Transverse colon (tissue), 4 donors: ENCODE data around the gene NOC4L. TPM values are rescaled to one million over a fixed set of nuclear protein-coding genes. Genes with fewer than 3 reads are reported as not detected.
"Not testable (repeated sequence)": the region's sequence is repeated elsewhere in the genome, so short reads cannot be mapped to it uniquely, and the experiment has no call there.

Source experiments
- DNase-seq: peaks from one replicate; pipeline ENCODE4 v3.0.0-alpha.2; 2019
- H3K27ac ChIP-seq, 4 donors: fragments of 200-600 bp; sonication (generic); 2 replicates each; pipeline ENCODE4 v1.5.1; 2016 to 2018; ENCODE audit warnings: inconsistent platforms in 4 of 4
- H3K27me3 ChIP-seq: fragments of 200-600 bp; sonication (generic); 2 replicates; pipeline ENCODE4 v1.5.1; 2017; ENCODE audit warnings: inconsistent platforms
- H3K36me3 ChIP-seq, 4 donors: fragments of 200-600 bp; sonication (generic); 2 replicates each; pipeline ENCODE4 v1.5.1; 2017 to 2019; ENCODE audit warnings: inconsistent platforms in 4 of 4
- H3K4me1 ChIP-seq, 4 donors: fragments of 200-600 bp; sonication (generic); 2 replicates each; pipeline ENCODE4 v1.5.1; 2017 to 2020; ENCODE audit warnings: inconsistent platforms in 4 of 4
- H3K4me3 ChIP-seq, 4 donors: fragments of 200-600 bp; sonication (generic); 1 replicate in 1 of 4; 2 replicates in 3 of 4; pipeline versions ENCODE4 v1.5.1 to v1.6.1; 2017 to 2019; ENCODE audit warnings: inconsistent platforms in 4 of 4
- H3K9me3 ChIP-seq, 2 donors: fragments of 200-600 bp; sonication (generic); 2 replicates each; pipeline ENCODE4 v1.5.1; 2017 to 2019; ENCODE audit warnings: inconsistent platforms in 2 of 2
- EP300 ChIP-seq: sonication (generic); formaldehyde crosslinking; IDR thresholded peaks from one replicate; pipeline ENCODE4 v1.6.1; 2017; ENCODE audit warnings: antibody characterized with exemption, low read depth
- POLR2A ChIP-seq: fragments of 450-650 bp; IDR thresholded peaks from one replicate; pipeline ENCODE4 v1.6.1; 2016; ENCODE audit warnings: antibody characterized with exemption, mild to moderate bottlenecking, moderate library complexity
- POLR2AphosphoS5 ChIP-seq, 3 donors: sonication (generic); formaldehyde crosslinking; IDR thresholded peaks; one replicate each; pipeline ENCODE4 v1.6.1; 2016; ENCODE audit warnings: antibody characterized with exemption in 3 of 3
- WGBS, 2 donors: methylation state at CpG; one replicate each; pipeline ENCODE4 v1.1.5; 2018; ENCODE audit warnings: low coverage in 1 of 2; 5-methylcytosine and 5-hydroxymethylcytosine counted together
- in situ Hi-C, 4 donors: fragments of 200-750 bp; cut with MboI; loops; one replicate each; pipeline versions ENCODE4 v1.15.0 to v1.15.1; 2017; ENCODE audit warnings: low sequenced_read_pairs in 3 of 4, low pct_ligation_motif_present in 1 of 4, low pct_unique_long_range_greater_than_20kb in 1 of 4
- intact Hi-C: fragments of 100-400 bp; cut with DNase I; formaldehyde crosslinking; loops from one replicate; pipeline ENCODE4 v1.15.1; 2023; ENCODE audit warnings: low total_unique reads
- total RNA-seq, 4 donors: library from RNA; depleted of rRNA; stranded (reverse); fragments of >200 nt; gene quantifications; one replicate each; pipeline ENCODE4 v1.1.0, GENCODE V29; 2016
- TF ChIP-seq, protein P1 (sequence below), 5 experiments: fragments of 200-600 bp in 3 of 5; fragments of 450-650 bp in 2 of 5; sonication (generic) in 3 of 5; IDR thresholded peaks; 1 replicate in 2 of 5; 2 replicates in 3 of 5; pipeline ENCODE4 v1.5.1; 2016 to 2017; ENCODE audit warnings: antibody characterized with exemption in 5 of 5, inconsistent platforms in 3 of 5, mild to moderate bottlenecking in 2 of 5, moderate library complexity in 1 of 5

Gene NOC4L
- total RNA-seq, 4 donors from 2014 or later = 5.2 to 12.6 (median 9.9) TPM

DNA sequence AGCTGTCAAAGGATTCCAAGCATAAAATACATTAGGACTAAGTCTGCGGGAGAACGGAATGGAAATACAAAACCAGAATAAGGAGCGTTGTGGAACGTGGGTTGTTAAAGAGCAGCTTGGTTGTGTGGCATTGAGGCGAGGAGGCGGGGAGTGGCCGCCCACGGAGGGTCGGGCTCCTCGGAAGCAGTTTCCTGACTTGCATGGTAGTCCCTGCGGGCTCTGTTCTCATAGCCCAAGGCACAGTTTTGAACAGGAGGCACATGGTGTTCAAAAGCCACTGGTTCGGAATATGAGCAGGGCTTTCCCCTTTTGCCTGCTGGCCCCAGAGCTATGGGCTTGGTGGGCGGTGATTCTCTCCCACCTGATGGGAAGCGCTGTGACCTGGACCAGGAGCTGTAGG, 12.3 kb upstream of the NOC4L start:
- H3K27me3 ChIP-seq = no peaks in the 10 kb centered on the region

DNA sequence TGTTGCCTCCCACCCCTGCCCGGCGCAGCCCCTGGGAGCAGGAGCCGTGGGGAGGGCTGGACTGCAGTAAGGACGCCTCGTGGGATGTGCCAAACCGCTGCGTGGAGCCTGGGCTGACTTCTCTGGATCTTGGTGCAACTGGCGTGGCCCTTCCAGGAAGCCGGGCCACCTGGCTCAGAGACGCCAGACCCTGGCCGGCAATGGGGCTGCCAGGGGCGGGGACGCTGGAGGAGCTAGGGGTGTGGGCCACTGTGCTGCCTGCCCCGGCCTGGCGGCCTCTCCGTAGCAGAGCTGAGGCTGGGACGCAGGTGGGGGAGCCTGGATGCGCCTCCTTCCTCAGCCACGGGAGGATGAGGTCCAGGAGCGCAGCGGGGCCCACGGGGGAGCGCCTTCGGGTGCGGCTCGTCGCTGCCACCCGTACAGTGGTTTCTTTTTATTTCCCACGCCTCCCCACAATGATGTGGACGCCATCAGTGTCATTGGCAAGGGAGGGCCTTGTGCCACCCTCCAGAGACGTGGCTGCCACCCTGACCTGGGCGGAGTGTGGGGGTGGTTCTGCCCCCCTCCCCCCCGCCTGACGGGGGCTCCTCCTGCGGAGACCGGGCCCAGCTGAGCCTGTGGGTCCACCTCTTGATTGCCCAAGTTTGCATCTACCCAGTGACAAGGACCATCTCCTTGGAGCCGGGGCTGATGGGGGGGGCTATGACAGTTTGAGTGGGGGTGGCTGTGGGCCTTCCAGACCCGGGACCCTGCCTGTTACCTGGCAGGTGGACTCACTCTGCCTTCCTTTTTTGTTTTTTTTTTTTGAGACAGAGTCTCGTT, 11.4 kb upstream of the NOC4L start:
- Histone ChIP-seq H3K27me3 (no peaks in the 10 kb centered on the region), H3K27ac (no peak overlapping the region), H3K4me3 (no peak overlapping the region), H3K36me3 (no peaks in the 10 kb centered on the region), H3K4me1 (no peaks in the 10 kb centered on the region), H3K9me3 (no peaks in the 10 kb centered on the region)
- intact Hi-C loops (no loop called here), in situ Hi-C loops (no loop called here)
- WGBS, 2 donors = 90% methylated on average over 37 of the region's 39 CpGs; no CpG with 5 or more reads in 1 of the 2 donors
- DNase-seq = no peak
- TF ChIP-seq, protein P1, sequence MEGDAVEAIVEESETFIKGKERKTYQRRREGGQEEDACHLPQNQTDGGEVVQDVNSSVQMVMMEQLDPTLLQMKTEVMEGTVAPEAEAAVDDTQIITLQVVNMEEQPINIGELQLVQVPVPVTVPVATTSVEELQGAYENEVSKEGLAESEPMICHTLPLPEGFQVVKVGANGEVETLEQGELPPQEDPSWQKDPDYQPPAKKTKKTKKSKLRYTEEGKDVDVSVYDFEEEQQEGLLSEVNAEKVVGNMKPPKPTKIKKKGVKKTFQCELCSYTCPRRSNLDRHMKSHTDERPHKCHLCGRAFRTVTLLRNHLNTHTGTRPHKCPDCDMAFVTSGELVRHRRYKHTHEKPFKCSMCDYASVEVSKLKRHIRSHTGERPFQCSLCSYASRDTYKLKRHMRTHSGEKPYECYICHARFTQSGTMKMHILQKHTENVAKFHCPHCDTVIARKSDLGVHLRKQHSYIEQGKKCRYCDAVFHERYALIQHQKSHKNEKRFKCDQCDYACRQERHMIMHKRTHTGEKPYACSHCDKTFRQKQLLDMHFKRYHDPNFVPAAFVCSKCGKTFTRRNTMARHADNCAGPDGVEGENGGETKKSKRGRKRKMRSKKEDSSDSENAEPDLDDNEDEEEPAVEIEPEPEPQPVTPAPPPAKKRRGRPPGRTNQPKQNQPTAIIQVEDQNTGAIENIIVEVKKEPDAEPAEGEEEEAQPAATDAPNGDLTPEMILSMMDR (IDR thresholded peaks at IDR 0.05) = no peak
- TF ChIP-seq POLR2A = no peak
- TF ChIP-seq POLR2AphosphoS5 (IDR thresholded peaks at IDR 0.05) = no peak
- TF ChIP-seq EP300 = no peak

More for the DNA sequence above, 12.3 kb upstream of the NOC4L start:
- Histone ChIP-seq H3K36me3 (peaks cover 0 to 8% (median 1%) of the 10 kb centered on the region in 4 donors), H3K4me3 (no peak overlapping the region), H3K9me3 (no peaks in the 10 kb centered on the region), H3K4me1 (no peaks in the 10 kb centered on the region), H3K27ac (no peak overlapping the region)
- in situ Hi-C loops = no loop called here
- intact Hi-C loops = no loop called here
- DNase-seq = no peak
- WGBS, 2 donors = 91 to 95% methylated on average over 4 to 14 of the region's 14 CpGs
- TF ChIP-seq EP300 (no peak), POLR2AphosphoS5 (IDR thresholded peaks at IDR 0.05) (no peak), POLR2A (no peak)
- TF ChIP-seq, protein P1 (IDR thresholded peaks at IDR 0.05) = no peak

DNA sequence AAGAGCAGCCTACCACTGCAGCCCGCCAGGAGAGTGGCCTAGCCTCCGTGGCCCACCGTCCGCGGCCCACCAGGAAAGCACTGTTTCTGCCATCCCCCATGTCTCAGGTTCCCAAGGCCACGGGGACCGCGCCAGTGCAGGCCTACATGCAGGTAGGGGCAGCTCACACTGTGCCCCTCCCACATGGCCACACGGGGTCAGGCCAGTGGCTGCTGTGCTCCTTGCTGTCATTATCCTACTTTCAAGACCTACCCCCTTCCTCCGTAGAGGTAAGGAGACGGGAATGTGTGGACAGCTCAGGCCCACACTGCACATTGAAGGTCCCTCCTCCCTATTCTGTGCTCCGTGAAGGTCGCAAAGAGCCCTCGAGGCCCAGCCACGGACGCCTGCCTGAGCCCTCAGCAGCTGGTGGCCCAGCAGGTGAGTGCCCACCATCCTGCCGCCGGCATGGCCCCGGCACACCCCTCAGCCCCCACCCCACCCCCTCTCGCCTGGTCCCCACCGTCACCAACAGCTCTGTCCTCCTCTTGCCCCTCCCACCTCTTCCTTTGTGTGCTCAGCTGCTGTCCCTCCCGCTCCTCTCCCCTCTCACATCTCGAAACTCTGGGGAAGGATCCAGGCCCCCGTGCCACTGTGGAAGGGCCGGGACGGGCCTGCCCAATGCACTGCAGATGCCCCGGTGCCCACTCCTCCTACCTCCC, 10.2 kb upstream of the NOC4L start:
- WGBS, 2 donors = 67 to 72% methylated on average over 4 to 27 of the region's 27 CpGs
- in situ Hi-C loops = no loop called here

DNA sequence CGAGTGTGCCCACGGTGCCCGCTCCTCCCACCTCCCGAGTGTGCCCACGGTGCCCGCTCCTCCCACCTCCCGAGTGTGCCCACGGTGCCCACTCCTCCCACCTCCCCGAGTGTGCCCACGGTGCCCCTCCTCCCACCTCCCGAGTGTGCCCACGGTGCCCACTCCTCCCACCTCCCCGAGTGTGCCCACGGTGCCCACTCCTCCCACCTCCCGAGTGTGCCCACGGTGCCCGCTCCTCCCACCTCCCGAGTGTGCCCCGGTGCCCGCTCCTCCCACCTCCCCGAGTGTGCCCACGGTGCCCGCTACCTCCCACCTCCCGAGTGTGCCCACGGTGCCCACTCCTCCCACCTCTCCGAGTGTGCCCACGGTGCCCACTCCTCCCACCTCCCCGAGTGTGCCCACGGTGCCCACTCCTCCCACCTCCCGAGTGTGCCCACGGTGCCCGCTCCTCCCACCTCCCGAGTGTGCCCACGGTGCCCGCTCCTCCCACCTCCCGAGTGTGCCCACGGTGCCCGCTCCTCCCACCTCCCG, 9.5 kb upstream of the NOC4L start:
- H3K9me3 ChIP-seq, DNase-seq, H3K27ac ChIP-seq, in situ Hi-C loops, H3K27me3 ChIP-seq, intact Hi-C loops, H3K4me3 ChIP-seq, H3K4me1 ChIP-seq: not testable (repeated sequence)
- whole genome bisulfite sequencing, 2 donors = 84% methylated on average over 4 of the region's 39 CpGs; no CpG with 5 or more reads in 1 of the 2 donors
- peaks cover 0 to 11% (median 0%) of the 10 kb centered on the region in 4 donors for H3K36me3 ChIP-seq

More for the DNA sequence above, 10.2 kb upstream of the NOC4L start:
- TF ChIP-seq, protein P1 (IDR thresholded peaks at IDR 0.05) = no peak
- no peak for TF ChIP-seq POLR2AphosphoS5 (IDR thresholded peaks at IDR 0.05)
- no peak for TF ChIP-seq POLR2A
- no peak for TF ChIP-seq EP300
- DNase-seq = no peak
- intact Hi-C loops = no loop called here
- H3K9me3 ChIP-seq = no peaks in the 10 kb centered on the region
- no peaks in the 10 kb centered on the region for H3K27me3 ChIP-seq
- peaks cover 0 to 6% (median 0%) of the 10 kb centered on the region in 4 donors for H3K36me3 ChIP-seq
- H3K4me1 ChIP-seq = no peaks in the 10 kb centered on the region
- H3K27ac ChIP-seq = no peak overlapping the region
- no peak overlapping the region for H3K4me3 ChIP-seq

DNA sequence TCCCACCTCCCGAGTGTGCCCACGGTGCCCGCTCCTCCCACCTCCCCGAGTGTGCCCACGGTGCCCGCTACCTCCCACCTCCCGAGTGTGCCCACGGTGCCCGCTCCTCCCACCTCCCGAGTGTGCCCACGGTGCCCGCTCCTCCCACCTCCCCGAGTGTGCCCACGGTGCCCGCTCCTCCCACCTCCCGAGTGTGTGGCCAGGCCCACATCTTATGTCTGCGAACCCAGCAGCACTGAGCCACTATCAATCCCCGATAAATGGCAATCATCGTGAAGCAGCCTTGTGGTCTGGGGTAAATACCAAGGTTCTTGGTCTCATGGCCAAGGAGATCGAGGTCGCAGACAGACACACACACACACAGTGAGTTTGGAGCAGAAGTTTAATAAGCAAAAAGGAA, 8.0 kb upstream of the NOC4L start:
- H3K9me3 ChIP-seq, DNase-seq, H3K4me3 ChIP-seq, intact Hi-C loops, H3K27me3 ChIP-seq, H3K27ac ChIP-seq, in situ Hi-C loops, H3K4me1 ChIP-seq: not testable (repeated sequence)
- 83 to 84% methylated on average over 2 to 8 of the region's 21 CpGs for WGBS, 2 donors
- H3K36me3 ChIP-seq = peaks cover 0 to 13% (median 6%) of the 10 kb centered on the region in 4 donors
